ENCODE measurements around the gene AOC3. TPM values are rescaled to one million over a fixed set of nuclear protein-coding genes. Genes with fewer than 3 reads are reported as not detected.

The AOC3 gene
- total and polyA plus RNA-seq, 2 of the 13 experiments (the other 11 are each of a cell fraction or from before 2014, with no cell fraction given): 8.7 to 51.7 TPM

GRCh38 chr17:42891539-42892152, 40.6 kb downstream of the AOC3 start (continued):
- TF ChIP-seq RFX3 (CRISPR knock-in tag; IDR thresholded peaks at IDR 0.05): no peak
- peak; percentile 44; the same call in 1 of the 2 replicates for TF ChIP-seq YEATS4 (CRISPR knock-in tag; IDR thresholded peaks at IDR 0.05; ENCODE audit: borderline replicate concordance)
- TF ChIP-seq ZNF20 (CRISPR knock-in tag; IDR thresholded peaks at IDR 0.05): no peak
- TF ChIP-seq CAMTA2 (CRISPR knock-in tag; IDR thresholded peaks at IDR 0.05; ENCODE audit: borderline replicate concordance): no peak
- no peak for TF ChIP-seq ZNF749 (CRISPR knock-in tag; IDR thresholded peaks at IDR 0.05; ENCODE audit: borderline replicate concordance)
- no peak for TF ChIP-seq SRSF1 (optimal IDR thresholded peaks at IDR 0.05; ENCODE audit: low read depth, low read length)
- no peak for TF ChIP-seq CENPT (CRISPR knock-in tag; IDR thresholded peaks at IDR 0.05; ENCODE audit: low read depth)
- TF ChIP-seq NFIC (IDR thresholded peaks at IDR 0.05; ENCODE audit: low read length): no peak; the same call in 1 of the 2 replicates
- TF ChIP-seq CBX5 (CRISPR knock-in tag; IDR thresholded peaks at IDR 0.05; ENCODE audit: borderline replicate concordance): no peak
- no peak for TF ChIP-seq NFYB (CRISPR knock-in tag; IDR thresholded peaks at IDR 0.05)
- no peak for TF ChIP-seq RNF2 (conservative IDR thresholded peaks at IDR 0.05; ENCODE audit: low read depth)
- no peak for TF ChIP-seq ZBTB39 (CRISPR knock-in tag; IDR thresholded peaks at IDR 0.05)
- peak; percentile 73 for TF ChIP-seq SALL1 (CRISPR knock-in tag; IDR thresholded peaks at IDR 0.05)
- no peak; the same call in 1 of the 2 replicates for TF ChIP-seq ZNF350 (CRISPR knock-in tag; IDR thresholded peaks at IDR 0.05; ENCODE audit: borderline replicate concordance, low read depth)
- no peak for TF ChIP-seq HDAC6 (IDR thresholded peaks at IDR 0.05; ENCODE audit: low read depth, low read length)
- no peak for TF ChIP-seq CCAR2 (optimal IDR thresholded peaks at IDR 0.05; ENCODE audit: low read depth, low read length)
- no peak for TF ChIP-seq NR2C2 (CRISPR knock-in tag; IDR thresholded peaks at IDR 0.05; ENCODE audit: borderline replicate concordance)
- no peak for TF ChIP-seq ZBTB40 (IDR thresholded peaks at IDR 0.05)
- no peak for TF ChIP-seq ZBTB40 (CRISPR knock-in tag; IDR thresholded peaks at IDR 0.05)

Data from HepG2 (cell line).